OCI-LY3 (cell line): ENCODE data around the gene DCC.

ENCODE experiments used
- H2AFZ ChIP-seq: fragments of 200-600, 300-600 bp; shearing (Covaris generic); 2 replicates; pipeline ENCODE4 v1.6.0; 2014; ENCODE audit warnings: antibody characterized with exemption, low read depth, low read length
- H3K27ac ChIP-seq: fragments of 200-600, 300-600 bp; sonication (generic); 2 replicates; pipeline ENCODE4 v1.5.1; 2014; ENCODE audit warnings: mild to moderate bottlenecking, low read length, moderate library complexity, mixed read lengths
- H3K27me3 ChIP-seq: fragments of 200-600, 300-600 bp; sonication (generic); 2 replicates; pipeline ENCODE4 v1.6.1; 2014; ENCODE audit warnings: low read depth, low read length, mixed read lengths
- H3K36me3 ChIP-seq: fragments of 200-600, 300-600 bp; sonication (generic); replicated peaks from 2 replicates; pipeline ENCODE3; 2014; ENCODE audit warnings: low read depth, low read length, mixed read lengths
- H3K4me1 ChIP-seq: fragments of 300-600, 200-600 bp; sonication (generic); 2 replicates; pipeline ENCODE4 v1.6.1; 2014; ENCODE audit warnings: low read length, mixed read lengths
- H3K4me2 ChIP-seq: fragments of 200-600, 300-600 bp; sonication (generic); 2 replicates; pipeline ENCODE4 v1.6.1; 2014; ENCODE audit warnings: low read length, mixed read lengths
- H3K4me3 ChIP-seq: fragments of 300-600, 200-600 bp; sonication (generic); 2 replicates; pipeline ENCODE4 v1.5.1; 2014; ENCODE audit warnings: antibody characterized with exemption, mild to moderate bottlenecking, low read length, moderate library complexity
- H3K79me2 ChIP-seq: fragments of 300-600, 200-600 bp; shearing (Covaris generic); 2 replicates; pipeline ENCODE4 v1.6.1; 2014; ENCODE audit warnings: mild to moderate bottlenecking, low read length, mixed read lengths
- H3K9ac ChIP-seq: fragments of 300-600, 200-600 bp; shearing (Covaris generic); 2 replicates; pipeline ENCODE4 v1.6.0; 2014; ENCODE audit warnings: mild to moderate bottlenecking, low read length, moderate library complexity
- H3K9me3 ChIP-seq: fragments of 200-600, 300-600 bp; shearing (Covaris generic); 2 replicates; pipeline ENCODE4 v1.6.1; 2014; ENCODE audit warnings: low read length, mixed read lengths; ENCODE audit not compliant: insufficient read depth
- H4K20me1 ChIP-seq: fragments of 200-600, 300-600 bp; sonication (generic); 2 replicates; pipeline ENCODE4 v1.6.1; 2016; ENCODE audit warnings: low read length, mixed read lengths; ENCODE audit not compliant: insufficient read depth
- CTCF ChIP-seq: fragments of 200-600, 300-600 bp; sonication (generic); IDR thresholded peaks from 2 replicates; pipeline ENCODE4 v1.5.1; 2014; ENCODE audit warnings: antibody characterized with exemption, low read length, low read depth
- EZH2phosphoT487 ChIP-seq: fragments of 200-600 bp; shearing (Covaris generic); IDR thresholded peaks from 2 replicates; pipeline ENCODE4 v1.6.1; 2018; ENCODE audit warnings: antibody characterized with exemption, mixed run types, low read depth

DCC gene

DNA sequence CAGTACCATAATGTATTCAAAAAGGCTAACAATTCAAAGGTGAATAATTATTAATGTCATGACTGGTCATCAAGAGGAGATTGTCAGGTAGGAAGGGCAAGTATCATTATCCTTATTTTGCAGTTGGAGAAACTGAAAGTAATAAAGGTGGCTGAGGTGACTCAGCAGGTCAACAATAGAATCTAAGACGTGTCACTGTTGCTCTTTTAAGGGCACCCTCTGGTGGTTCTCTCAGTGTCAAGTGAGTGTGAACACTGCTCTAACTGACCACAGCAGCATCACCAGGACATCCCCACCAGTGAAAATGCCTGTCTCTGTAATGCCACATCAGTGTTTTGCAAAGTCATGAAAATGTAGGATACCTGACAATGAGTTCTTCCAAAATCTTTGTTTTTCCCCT is 69.7 kb downstream of the DCC start:
- Histone ChIP-seq H3K9me3 (no peaks in the 10 kb centered on the region), H3K4me2 (peak overlapping the region; percentile 21), H3K79me2 (no peaks in the 10 kb centered on the region), H3K9ac (no peak overlapping the region), H3K36me3 (no peaks in the 10 kb centered on the region), H2AFZ (0 out of 2 replicates have a peak overlapping the region, but pooled peaks have one; percentile 7), H4K20me1 (no peaks in the 10 kb centered on the region), H3K27ac (no peak overlapping the region), H3K27me3 (no peaks in the 10 kb centered on the region), H3K4me3 (no peak overlapping the region), H3K4me1 (peaks cover 7% of the 10 kb centered on the region)
- TF ChIP-seq CTCF (peak; percentile 64), EZH2phosphoT487 (no peak)

GRCh38 chr18:52415131-52415530 is 75.1 kb downstream of the DCC start:
- Histone ChIP-seq H3K27me3 (no peaks in the 10 kb centered on the region), H3K4me3 (no peak overlapping the region), H3K9ac (no peak overlapping the region), H3K79me2 (no peaks in the 10 kb centered on the region), H3K36me3 (no peaks in the 10 kb centered on the region), H3K4me2 (no peak overlapping the region), H3K4me1 (no peaks in the 10 kb centered on the region), H4K20me1 (no peaks in the 10 kb centered on the region), H3K27ac (no peak overlapping the region), H2AFZ (no peak overlapping the region), H3K9me3 (no peaks in the 10 kb centered on the region)
- TF ChIP-seq EZH2phosphoT487 (no peak), CTCF (no peak)

DNA sequence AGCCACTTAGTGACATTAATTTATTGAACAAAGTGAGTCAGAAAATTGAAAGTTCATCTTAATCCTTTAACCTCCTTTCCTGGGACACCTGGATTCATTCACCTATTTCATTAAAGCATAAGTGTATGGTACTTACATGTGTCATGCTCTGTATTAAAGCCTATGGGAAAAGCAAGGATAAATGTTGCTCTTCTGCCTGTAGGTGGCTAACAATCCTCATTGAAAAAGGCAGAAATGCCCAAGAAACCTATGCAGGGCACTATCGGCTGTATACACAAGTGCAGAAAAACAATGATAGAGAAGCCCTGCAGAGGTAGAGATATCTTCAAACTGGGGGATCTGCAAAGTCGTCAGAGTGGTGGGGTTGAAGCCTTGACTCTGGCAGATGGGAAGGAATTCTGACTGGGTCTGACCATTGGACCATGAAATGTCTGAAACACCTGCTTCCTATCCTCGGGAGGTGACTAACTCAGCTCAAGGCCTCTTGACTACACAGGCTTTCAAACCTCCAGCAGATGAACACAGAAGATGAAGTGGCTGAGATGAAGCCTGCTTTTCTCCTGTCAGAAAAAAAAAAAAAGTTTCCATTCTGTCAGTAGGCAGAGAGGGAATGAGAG is 83.1 kb downstream of the DCC start:
- H3K27ac ChIP-seq = no peak overlapping the region
- H3K9ac ChIP-seq = no peak overlapping the region
- no peaks in the 10 kb centered on the region for H3K27me3 ChIP-seq
- peak; percentile 37 for TF ChIP-seq CTCF
- TF ChIP-seq EZH2phosphoT487 = no peak
- H3K9me3 ChIP-seq = no peaks in the 10 kb centered on the region
- H3K4me3 ChIP-seq = no peak overlapping the region
- H2AFZ ChIP-seq = no peak overlapping the region
- H3K4me1 ChIP-seq = peaks cover 6% of the 10 kb centered on the region
- no peaks in the 10 kb centered on the region for H3K36me3 ChIP-seq
- peak overlapping the region; percentile 2; the same call in 1 of the 2 replicates for H3K4me2 ChIP-seq
- H4K20me1 ChIP-seq = no peaks in the 10 kb centered on the region
- no peaks in the 10 kb centered on the region for H3K79me2 ChIP-seq

DNA sequence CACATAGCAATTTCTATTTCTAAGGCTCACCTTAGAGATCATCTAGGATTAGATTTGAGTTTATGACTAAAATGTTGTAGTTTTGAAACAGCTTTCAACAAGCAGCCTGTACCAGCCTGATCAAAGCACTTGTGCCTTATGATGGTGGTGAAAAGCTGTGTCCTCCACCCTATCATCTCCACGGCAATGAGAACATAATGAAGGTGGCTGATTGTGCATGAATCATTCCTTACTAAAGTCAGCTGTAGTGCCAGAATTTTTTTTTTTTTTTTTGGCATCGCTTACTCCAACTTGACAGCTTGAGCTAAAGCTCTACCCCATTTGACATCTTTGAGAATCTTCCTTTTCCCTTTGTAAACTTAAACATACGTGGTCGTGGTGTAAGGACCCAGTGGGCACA is 86.0 kb downstream of the DCC start:
- H3K4me3 ChIP-seq = no peak overlapping the region
- H3K4me2 ChIP-seq = no peak overlapping the region
- no peaks in the 10 kb centered on the region for H3K27me3 ChIP-seq
- H3K9me3 ChIP-seq = no peaks in the 10 kb centered on the region
- no peak overlapping the region for H3K27ac ChIP-seq
- no peaks in the 10 kb centered on the region for H4K20me1 ChIP-seq
- no peaks in the 10 kb centered on the region for H3K79me2 ChIP-seq
- no peak overlapping the region for H3K9ac ChIP-seq
- no peaks in the 10 kb centered on the region for H3K36me3 ChIP-seq
- TF ChIP-seq EZH2phosphoT487 (no peak), CTCF (no peak)
- no peak overlapping the region for H2AFZ ChIP-seq
- H3K4me1 ChIP-seq = peaks cover 6% of the 10 kb centered on the region
